ENCODE results near the gene CLDN11. TPM values are rescaled to one million over a fixed set of nuclear protein-coding genes. Genes with fewer than 3 reads are reported as not detected.

CLDN11 gene
- polyA plus RNA-seq, 1 donor from 2014 or later: 0.98 TPM

DNA sequence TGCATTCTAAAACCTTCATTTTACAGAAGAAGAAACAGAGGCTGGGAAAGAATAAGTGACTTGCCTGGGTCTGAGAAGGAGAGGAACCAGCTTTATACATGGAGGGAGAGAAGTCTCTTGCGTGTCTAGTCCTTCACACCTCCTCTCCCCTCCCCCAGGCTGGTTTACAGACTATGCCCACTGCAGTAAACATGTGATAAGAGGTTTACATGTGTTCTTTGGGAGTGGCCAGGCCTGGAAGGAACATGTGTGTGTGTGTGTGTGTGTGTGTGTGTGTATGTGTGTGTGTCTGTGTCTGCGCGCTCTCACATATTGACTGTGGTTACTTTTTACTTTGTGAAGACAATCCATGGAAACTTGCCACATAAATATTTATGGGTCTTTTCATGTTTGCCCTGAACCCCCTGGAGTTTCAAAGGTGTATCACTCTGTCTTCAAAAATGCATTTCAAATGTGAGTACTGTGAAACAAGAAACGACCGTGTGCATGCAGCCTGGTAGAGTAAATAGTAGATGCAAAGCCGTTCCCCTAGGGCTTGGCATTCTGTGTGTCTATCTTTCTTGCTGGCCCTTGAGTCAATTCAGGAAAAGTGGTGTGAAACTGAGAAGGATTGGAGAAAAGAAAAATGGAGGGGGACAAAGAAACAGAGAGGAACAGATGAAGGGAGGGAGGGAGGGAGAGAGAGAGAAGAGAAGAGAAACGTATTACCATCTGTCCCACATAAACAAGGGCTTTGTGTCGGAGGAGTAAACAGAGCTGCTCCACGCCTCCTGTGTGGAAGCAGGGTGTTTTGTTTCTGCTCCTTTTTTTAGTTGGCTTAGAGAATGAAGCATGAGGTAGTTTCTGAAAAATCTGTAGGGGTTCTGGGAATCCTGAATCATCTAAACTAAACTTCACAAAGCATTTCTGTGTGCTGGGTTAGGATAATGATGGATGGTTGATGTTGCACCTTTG is 51.7 kb downstream of the CLDN11 start:
- Histone ChIP-seq H4K20me1 (ENCODE audit: insufficient read depth) (no peaks in the 10 kb centered on the region), H3K4me2 (ENCODE audit: low read length) (no peak overlapping the region), H2AFZ (ENCODE audit: low read depth, low read length) (no peak overlapping the region), H3K9me3 (ENCODE audit: low read length) (no peaks in the 10 kb centered on the region), H3K9ac (ENCODE audit: low read length) (no peak overlapping the region), H3K9me2 (ENCODE audit: insufficient read depth, low read length) (no peaks in the 10 kb centered on the region), H3K36me3 (ENCODE audit: insufficient read depth, low read length) (no peaks in the 10 kb centered on the region), H3K27ac (ENCODE audit: low read length) (no peak overlapping the region), H3K4me3 (ENCODE audit: low read length) (no peak overlapping the region), H3K79me2 (replicated peaks; ENCODE audit: insufficient read depth, low read length) (no peaks in the 10 kb centered on the region), H3K27me3 (ENCODE audit: insufficient read depth, low read depth, low read length) (no peaks in the 10 kb centered on the region), H3F3A (ENCODE audit: insufficient read depth, low read length, poor library complexity, severe bottlenecking) (no peaks in the 10 kb centered on the region)
- TF ChIP-seq EP300 (conservative IDR thresholded peaks at IDR 0.05; ENCODE audit: poor library complexity, severe bottlenecking) (no peak), SMC3 (conservative IDR thresholded peaks at IDR 0.05; ENCODE audit: poor library complexity) (no peak), TAF1 (IDR thresholded peaks at IDR 0.05; ENCODE audit: low read depth) (no peak), RAD21 (conservative IDR thresholded peaks at IDR 0.05) (no peak), EZH2 (IDR thresholded peaks at IDR 0.05; ENCODE audit: borderline replicate concordance, insufficient read depth, low read length, poor library complexity, severe bottlenecking) (no peak), POLR2AphosphoS5 (IDR thresholded peaks at IDR 0.05) (no peak), MXI1 (conservative IDR thresholded peaks at IDR 0.05; ENCODE audit: poor library complexity, severe bottlenecking) (no peak)
- TF ChIP-seq, protein P1, sequence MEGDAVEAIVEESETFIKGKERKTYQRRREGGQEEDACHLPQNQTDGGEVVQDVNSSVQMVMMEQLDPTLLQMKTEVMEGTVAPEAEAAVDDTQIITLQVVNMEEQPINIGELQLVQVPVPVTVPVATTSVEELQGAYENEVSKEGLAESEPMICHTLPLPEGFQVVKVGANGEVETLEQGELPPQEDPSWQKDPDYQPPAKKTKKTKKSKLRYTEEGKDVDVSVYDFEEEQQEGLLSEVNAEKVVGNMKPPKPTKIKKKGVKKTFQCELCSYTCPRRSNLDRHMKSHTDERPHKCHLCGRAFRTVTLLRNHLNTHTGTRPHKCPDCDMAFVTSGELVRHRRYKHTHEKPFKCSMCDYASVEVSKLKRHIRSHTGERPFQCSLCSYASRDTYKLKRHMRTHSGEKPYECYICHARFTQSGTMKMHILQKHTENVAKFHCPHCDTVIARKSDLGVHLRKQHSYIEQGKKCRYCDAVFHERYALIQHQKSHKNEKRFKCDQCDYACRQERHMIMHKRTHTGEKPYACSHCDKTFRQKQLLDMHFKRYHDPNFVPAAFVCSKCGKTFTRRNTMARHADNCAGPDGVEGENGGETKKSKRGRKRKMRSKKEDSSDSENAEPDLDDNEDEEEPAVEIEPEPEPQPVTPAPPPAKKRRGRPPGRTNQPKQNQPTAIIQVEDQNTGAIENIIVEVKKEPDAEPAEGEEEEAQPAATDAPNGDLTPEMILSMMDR (IDR thresholded peaks at IDR 0.05; ENCODE audit: poor library complexity, severe bottlenecking): no peak
- TF ChIP-seq, protein P2, sequence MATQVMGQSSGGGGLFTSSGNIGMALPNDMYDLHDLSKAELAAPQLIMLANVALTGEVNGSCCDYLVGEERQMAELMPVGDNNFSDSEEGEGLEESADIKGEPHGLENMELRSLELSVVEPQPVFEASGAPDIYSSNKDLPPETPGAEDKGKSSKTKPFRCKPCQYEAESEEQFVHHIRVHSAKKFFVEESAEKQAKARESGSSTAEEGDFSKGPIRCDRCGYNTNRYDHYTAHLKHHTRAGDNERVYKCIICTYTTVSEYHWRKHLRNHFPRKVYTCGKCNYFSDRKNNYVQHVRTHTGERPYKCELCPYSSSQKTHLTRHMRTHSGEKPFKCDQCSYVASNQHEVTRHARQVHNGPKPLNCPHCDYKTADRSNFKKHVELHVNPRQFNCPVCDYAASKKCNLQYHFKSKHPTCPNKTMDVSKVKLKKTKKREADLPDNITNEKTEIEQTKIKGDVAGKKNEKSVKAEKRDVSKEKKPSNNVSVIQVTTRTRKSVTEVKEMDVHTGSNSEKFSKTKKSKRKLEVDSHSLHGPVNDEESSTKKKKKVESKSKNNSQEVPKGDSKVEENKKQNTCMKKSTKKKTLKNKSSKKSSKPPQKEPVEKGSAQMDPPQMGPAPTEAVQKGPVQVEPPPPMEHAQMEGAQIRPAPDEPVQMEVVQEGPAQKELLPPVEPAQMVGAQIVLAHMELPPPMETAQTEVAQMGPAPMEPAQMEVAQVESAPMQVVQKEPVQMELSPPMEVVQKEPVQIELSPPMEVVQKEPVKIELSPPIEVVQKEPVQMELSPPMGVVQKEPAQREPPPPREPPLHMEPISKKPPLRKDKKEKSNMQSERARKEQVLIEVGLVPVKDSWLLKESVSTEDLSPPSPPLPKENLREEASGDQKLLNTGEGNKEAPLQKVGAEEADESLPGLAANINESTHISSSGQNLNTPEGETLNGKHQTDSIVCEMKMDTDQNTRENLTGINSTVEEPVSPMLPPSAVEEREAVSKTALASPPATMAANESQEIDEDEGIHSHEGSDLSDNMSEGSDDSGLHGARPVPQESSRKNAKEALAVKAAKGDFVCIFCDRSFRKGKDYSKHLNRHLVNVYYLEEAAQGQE (IDR thresholded peaks at IDR 0.05; ENCODE audit: borderline replicate concordance): no peak

- Histone ChIP-seq H3F3A (ENCODE audit: insufficient read depth, low read length, poor library complexity, severe bottlenecking) (no peaks in the 10 kb centered on the region), H3K9ac (ENCODE audit: low read length) (no peak overlapping the region), H3K9me2 (ENCODE audit: insufficient read depth, low read length) (no peaks in the 10 kb centered on the region), H3K79me2 (replicated peaks; ENCODE audit: insufficient read depth, low read length) (no peaks in the 10 kb centered on the region), H3K4me2 (ENCODE audit: low read length) (no peak overlapping the region), H2AFZ (ENCODE audit: low read depth, low read length) (no peak overlapping the region), H3K36me3 (ENCODE audit: insufficient read depth, low read length) (no peaks in the 10 kb centered on the region), H3K27me3 (ENCODE audit: insufficient read depth, low read depth, low read length) (no peaks in the 10 kb centered on the region), H3K4me3 (ENCODE audit: low read length) (no peak overlapping the region), H3K9me3 (ENCODE audit: low read length) (no peaks in the 10 kb centered on the region), H3K27ac (ENCODE audit: low read length) (no peak overlapping the region), H4K20me1 (ENCODE audit: insufficient read depth) (no peaks in the 10 kb centered on the region)
- TF ChIP-seq MXI1 (conservative IDR thresholded peaks at IDR 0.05; ENCODE audit: poor library complexity, severe bottlenecking): no peak
- no peak for TF ChIP-seq SMC3 (conservative IDR thresholded peaks at IDR 0.05; ENCODE audit: poor library complexity)
- TF ChIP-seq, protein P2 (IDR thresholded peaks at IDR 0.05; ENCODE audit: borderline replicate concordance): no peak
- no peak for TF ChIP-seq EZH2 (IDR thresholded peaks at IDR 0.05; ENCODE audit: borderline replicate concordance, insufficient read depth, low read length, poor library complexity, severe bottlenecking)
- TF ChIP-seq POLR2AphosphoS5 (IDR thresholded peaks at IDR 0.05): no peak
- TF ChIP-seq TAF1 (IDR thresholded peaks at IDR 0.05; ENCODE audit: low read depth): no peak
- TF ChIP-seq EP300 (conservative IDR thresholded peaks at IDR 0.05; ENCODE audit: poor library complexity, severe bottlenecking): no peak
- TF ChIP-seq, protein P1 (IDR thresholded peaks at IDR 0.05; ENCODE audit: poor library complexity, severe bottlenecking): no peak
- TF ChIP-seq RAD21 (conservative IDR thresholded peaks at IDR 0.05): no peak
Measured at GRCh38 chr3:170471149-170471548, 52.5 kb downstream of the CLDN11 start.
